Tibial artery (tissue), 4 donors: Measurements from ENCODE around the gene TMEM135.
A peak's percentile ranks its signal among the peaks of the same experiment; 100 is the strongest.
"Not testable (repeated sequence)": the region's sequence is repeated elsewhere in the genome, so short reads cannot be mapped to it uniquely, and the experiment has no call there.

Source experiments
- DNase-seq, 2 donors: peaks; one replicate each; pipeline ENCODE4 v3.0.0-alpha.2; 2019
- H3K27ac ChIP-seq, 2 donors: fragments of 200-600 bp; sonication (generic) in 1 of 2; 1 replicate in 1 of 2; 2 replicates in 1 of 2; pipeline ENCODE4 v1.5.1; 2018 to 2019; ENCODE audit warnings: mild to moderate bottlenecking in 1 of 2
- H3K27me3 ChIP-seq, 2 donors: fragments of 200-600 bp; sonication (generic) in 1 of 2; one replicate each; pipeline versions ENCODE4 v1.5.1 to v1.6.0; 2016 to 2019
- H3K36me3 ChIP-seq, 3 donors: fragments of 200-600 bp; sonication (generic) in 2 of 3; one replicate each; pipeline ENCODE4 v1.5.1; 2016 to 2019; ENCODE audit warnings: mild to moderate bottlenecking in 2 of 3
- H3K4me1 ChIP-seq, 4 donors: fragments of 200-600 bp; sonication (generic) in 2 of 4; 1 replicate in 3 of 4; 2 replicates in 1 of 4; pipeline ENCODE4 v1.5.1; 2016 to 2019
- H3K4me3 ChIP-seq, 2 donors: fragments of 200-600 bp; sonication (generic) in 1 of 2; 1 replicate in 1 of 2; 2 replicates in 1 of 2; pipeline ENCODE4 v1.5.1; 2018 to 2019; ENCODE audit warnings: mild to moderate bottlenecking in 2 of 2
- H3K9me3 ChIP-seq, 3 donors: fragments of 200-600 bp; sonication (generic) in 1 of 3; one replicate each; pipeline ENCODE4 v1.5.1; 2016 to 2019
- CTCF ChIP-seq, 2 experiments: fragments of 200-600 bp in 1 of 2; fragments of 450-650 bp in 1 of 2; IDR thresholded peaks; one replicate each; pipeline ENCODE4 v1.5.1; 2017 to 2019; ENCODE audit warnings: antibody characterized with exemption in 2 of 2, mild to moderate bottlenecking in 1 of 2, moderate library complexity in 1 of 2
- intact Hi-C: fragments of 100-400 bp; cut with DNase I; formaldehyde crosslinking; loops from one replicate; pipeline ENCODE4 v1.15.0; 2023; ENCODE audit warnings: low total_unique reads

TMEM135 gene

DNA sequence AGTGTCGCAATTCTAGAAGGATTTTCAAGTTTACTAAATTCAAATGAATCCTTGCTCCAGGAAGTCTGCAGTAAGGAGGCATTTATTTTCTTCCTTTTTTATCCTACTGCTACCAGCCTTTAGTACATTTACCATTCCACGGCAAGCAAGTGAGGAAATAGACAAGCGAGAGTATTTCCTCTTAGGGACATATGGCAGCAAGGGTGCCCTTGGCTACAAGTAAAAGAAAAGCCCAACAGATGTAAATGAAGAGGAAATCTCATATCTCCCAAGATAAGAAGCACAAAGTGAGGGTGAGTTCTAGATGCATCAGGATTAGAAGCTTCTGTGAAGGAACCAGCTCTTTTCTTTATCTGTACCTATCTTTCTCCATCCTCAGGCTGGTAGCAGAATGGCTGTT, 44.7 kb upstream of the TMEM135 start:
- TF ChIP-seq CTCF (IDR thresholded peaks at IDR 0.05) = no peak
- Histone ChIP-seq H3K27ac (no peak overlapping the region), H3K9me3 (no peaks in the 10 kb centered on the region), H3K4me3 (no peak overlapping the region), H3K36me3 (no peaks in the 10 kb centered on the region), H3K4me1 (peaks cover 0 to 16% (median 12%) of the 10 kb centered on the region in 4 donors), H3K27me3 (no peaks in the 10 kb centered on the region)
- intact Hi-C loops = no loop called here
- no peak for DNase-seq

DNA sequence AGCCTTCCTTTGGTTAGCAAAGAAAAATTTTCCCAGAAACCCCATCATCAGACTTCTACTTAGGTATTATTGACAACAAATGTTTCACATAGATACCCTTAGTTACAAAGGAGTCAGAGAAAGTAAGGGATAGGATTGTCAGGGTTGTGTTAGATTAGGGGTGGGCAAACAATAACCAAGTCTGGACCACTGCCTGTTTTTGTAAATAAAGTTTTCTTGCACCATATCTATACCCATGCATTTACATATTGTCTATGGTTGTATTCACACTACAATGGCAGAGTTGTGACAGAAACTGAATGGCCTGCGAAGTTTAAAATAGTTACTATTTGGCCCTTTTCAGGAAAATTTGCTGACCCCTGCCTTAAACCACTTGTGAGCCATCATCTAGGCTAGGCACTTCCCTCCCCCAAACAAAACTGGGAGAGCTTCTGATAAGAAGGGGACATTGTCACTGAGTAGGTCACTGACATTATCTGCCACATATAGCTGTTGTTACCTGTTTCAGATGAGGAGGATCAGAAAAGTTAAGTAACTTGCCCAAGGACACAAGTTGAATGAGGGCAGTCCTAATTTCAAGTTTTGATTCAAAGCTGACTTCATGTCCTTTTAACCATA, 40.7 kb upstream of the TMEM135 start:
- intact Hi-C loops = no loop called here

GRCh38 chr11:86999388-86999787, 38.3 kb upstream of the TMEM135 start:
- H3K4me3 ChIP-seq = no peak overlapping the region
- no peak for TF ChIP-seq CTCF (IDR thresholded peaks at IDR 0.05)
- no peaks in the 10 kb centered on the region for H3K27me3 ChIP-seq
- H3K36me3 ChIP-seq = no peaks in the 10 kb centered on the region
- DNase-seq = no peak
- H3K9me3 ChIP-seq = no peaks in the 10 kb centered on the region
- H3K27ac ChIP-seq = peak overlapping the region in 1 of 2 donors; percentile 7
- intact Hi-C loops = no loop called here
- H3K4me1 ChIP-seq = peaks cover 0 to 13% (median 3%) of the 10 kb centered on the region in 4 donors

More for the DNA sequence above, 40.7 kb upstream of the TMEM135 start:
- peaks cover 0 to 13% (median 3%) of the 10 kb centered on the region in 4 donors for H3K4me1 ChIP-seq
- H3K27ac ChIP-seq = no peak overlapping the region
- no peak for DNase-seq
- H3K36me3 ChIP-seq = no peaks in the 10 kb centered on the region
- H3K4me3 ChIP-seq = no peak overlapping the region
- H3K9me3 ChIP-seq = no peaks in the 10 kb centered on the region
- no peak for TF ChIP-seq CTCF (IDR thresholded peaks at IDR 0.05)
- H3K27me3 ChIP-seq = no peaks in the 10 kb centered on the region

GRCh38 chr11:86999859-87000753, 37.6 kb upstream of the TMEM135 start:
- Histone ChIP-seq H3K9me3 (no peaks in the 10 kb centered on the region), H3K4me3 (no peak overlapping the region), H3K27ac (peak overlapping the region; percentile 0 to 7), H3K27me3 (no peaks in the 10 kb centered on the region), H3K4me1 (peaks cover 0 to 13% (median 3%) of the 10 kb centered on the region in 4 donors), H3K36me3 (no peaks in the 10 kb centered on the region)
- no peak for DNase-seq
- TF ChIP-seq CTCF (IDR thresholded peaks at IDR 0.05) = no peak
- intact Hi-C loops = no loop called here

DNA sequence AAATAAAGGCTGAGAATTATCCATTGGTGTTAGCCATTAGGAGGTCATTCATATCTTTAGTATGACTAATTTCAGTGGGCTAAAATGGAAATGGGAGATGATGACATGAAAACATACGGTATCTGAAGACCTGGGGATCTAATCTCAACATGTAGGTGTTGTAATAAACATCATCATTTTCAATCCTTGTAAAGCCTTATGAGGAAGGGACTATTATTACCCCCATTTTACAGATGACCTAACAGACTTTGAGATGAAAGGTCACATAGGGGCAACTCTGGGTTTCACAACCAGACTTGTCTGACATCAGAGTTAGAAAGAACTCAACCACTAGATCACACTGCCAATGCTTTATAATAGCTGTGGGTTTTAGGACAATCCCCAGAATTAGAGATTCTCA, 34.8 kb upstream of the TMEM135 start:
- TF ChIP-seq CTCF (IDR thresholded peaks at IDR 0.05) = no peak
- H3K4me1 ChIP-seq = peaks cover 0 to 13% (median 6%) of the 10 kb centered on the region in 4 donors
- H3K27me3 ChIP-seq = no peaks in the 10 kb centered on the region
- intact Hi-C loops = no loop called here
- no peaks in the 10 kb centered on the region for H3K9me3 ChIP-seq
- H3K4me3 ChIP-seq = no peak overlapping the region
- no peak for DNase-seq
- H3K27ac ChIP-seq = no peak overlapping the region
- no peaks in the 10 kb centered on the region for H3K36me3 ChIP-seq

GRCh38 chr11:87004281-87004680, 33.5 kb upstream of the TMEM135 start:
- H3K27me3 ChIP-seq, H3K4me3 ChIP-seq, H3K9me3 ChIP-seq, intact Hi-C loops, DNase-seq, H3K36me3 ChIP-seq, H3K27ac ChIP-seq: not testable (repeated sequence)
- peaks cover 0 to 13% (median 6%) of the 10 kb centered on the region in 4 donors for H3K4me1 ChIP-seq
